GOT3 (cell line): ENCODE measurements around the gene LGALS3.

Source experiments
- DNase-seq: peaks from one replicate; lab custom pipeline; 2025; ENCODE audit warnings: mixed read lengths; lab: John Stamatoyannopoulos, UW

The LGALS3 gene

DNA sequence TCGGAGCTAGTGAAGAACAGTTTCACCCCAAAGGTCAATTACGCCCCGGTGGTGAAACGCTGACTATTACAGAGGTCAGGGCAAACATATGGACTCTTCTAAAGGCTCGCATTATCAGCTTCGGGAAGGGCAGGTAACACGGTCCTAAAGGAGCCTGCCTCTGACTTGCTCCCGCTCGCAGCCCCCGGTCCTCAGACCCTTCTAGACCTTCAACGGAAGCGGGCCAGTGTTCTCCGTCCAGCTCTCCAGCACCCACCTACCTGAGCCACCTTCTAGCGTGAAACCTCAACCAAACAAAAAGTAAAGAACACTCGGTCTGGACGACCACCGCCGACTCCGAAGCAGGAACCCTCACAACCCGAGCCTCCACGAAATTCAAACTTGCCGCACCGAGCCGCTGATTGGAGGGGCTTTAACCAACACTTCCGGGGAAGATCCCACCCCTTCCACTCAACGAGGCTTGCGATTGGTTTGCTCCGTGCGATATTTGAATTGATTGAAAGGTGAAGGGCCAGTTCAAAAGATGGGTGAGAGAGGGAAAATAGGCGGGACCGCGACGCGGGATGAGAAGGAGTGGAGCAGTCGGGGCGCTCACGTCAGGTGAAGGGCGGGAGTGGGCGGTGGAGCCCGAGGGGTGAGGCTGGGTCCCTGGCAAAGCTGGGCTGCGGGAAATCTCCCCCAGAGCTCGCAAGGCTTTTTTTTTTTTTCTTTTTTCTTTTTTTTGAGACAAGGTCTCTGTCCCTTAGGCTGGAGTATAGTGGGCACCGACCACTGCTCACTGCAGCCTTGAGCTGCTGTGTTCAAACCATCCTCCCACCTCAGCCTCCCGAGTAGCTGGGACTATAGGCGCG, 62.4 kb downstream of the LGALS3 start, which contains the start of gene DLGAP5:
Gene DLGAP5, minus strand, starts transcription at position 383 of the 851 bp plus-strand sequence. CDS start 2,406 bp downstream, outside the sequence.
- DNase-seq = peak; percentile 59

DNA sequence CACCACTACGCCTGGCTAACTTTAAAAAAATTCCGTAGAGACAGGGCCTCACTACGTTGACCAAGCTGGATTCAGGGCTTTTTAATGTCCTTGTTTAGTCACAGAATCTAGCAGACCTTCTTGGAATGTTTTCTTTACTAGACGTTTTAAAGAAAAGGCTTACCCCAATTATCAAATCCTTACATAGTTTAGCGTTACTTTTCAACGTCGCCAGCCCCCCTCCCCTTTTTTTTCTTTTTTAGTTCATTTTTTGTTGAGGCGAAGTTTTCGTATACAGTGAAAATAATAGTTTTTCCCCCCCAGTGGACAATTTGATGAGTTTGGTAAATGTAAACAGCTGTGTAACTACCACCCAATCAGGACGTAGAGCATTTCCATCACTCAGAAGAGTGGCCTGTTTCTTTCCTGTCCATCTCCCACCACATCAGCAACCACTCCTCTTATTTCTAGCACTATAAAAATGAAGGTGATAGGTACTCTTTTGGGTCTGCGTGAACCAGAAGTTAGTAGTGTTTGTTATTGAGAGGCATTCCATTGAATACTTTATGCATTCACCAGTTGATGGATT, 63.1 kb downstream of the LGALS3 start:
- DNase-seq = no peak

DNA sequence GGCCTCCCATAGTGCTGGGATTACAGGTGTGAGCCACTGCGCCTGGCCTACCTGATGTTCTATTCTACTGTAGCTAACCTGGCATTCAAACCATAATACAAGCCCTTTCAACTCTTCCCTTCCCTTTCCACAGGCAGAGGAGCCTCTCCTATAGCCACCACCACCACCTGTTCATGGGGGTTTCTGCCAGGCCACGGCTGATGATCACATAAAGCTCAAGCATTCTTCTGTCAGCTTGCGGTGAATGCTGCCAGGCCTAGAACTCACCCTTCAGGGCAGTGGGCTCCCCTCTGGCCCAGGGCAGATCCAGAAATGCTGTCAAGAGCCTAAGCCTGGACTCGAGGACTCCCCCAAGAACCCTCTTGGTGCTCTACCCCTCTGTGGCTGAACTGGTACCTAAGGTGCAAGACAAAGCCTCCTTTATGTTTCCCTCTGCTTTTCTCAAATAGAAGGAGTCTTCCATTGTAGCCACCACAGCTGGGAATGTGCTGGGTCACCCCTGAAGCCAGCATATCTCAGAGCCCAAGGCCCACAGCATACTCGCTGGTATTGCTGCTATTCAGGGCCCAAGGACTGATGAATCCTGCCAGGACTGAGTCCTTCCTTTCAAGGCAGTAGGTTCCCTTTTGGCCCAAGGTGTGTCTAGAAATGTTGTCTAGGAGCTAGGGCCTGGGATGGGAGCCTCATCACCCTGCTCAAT, 65.8 kb downstream of the LGALS3 start:
- DNase-seq = no peak
